Measurements from ENCODE around the gene COPB1.

DNA sequence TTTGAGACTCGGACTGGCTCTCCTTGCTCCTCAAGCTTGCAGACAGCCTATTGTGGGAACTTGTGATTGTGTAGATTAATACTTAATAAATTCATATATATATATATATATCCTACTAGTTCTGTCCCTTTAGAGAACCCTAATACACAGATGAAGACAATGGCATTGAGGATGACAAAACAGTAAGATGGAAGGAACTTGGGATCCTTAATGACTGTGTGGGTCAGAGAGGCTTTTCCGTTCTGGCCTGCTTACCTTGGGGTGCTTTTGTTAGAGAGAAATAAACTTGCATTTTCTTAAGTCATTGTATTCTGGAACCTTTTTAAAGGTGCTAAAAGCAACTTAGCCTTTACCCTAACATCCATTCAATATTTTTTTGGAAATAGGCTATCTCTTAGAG lies 91.0 kb downstream of the COPB1 start:
- TF ChIP-seq, protein P1, sequence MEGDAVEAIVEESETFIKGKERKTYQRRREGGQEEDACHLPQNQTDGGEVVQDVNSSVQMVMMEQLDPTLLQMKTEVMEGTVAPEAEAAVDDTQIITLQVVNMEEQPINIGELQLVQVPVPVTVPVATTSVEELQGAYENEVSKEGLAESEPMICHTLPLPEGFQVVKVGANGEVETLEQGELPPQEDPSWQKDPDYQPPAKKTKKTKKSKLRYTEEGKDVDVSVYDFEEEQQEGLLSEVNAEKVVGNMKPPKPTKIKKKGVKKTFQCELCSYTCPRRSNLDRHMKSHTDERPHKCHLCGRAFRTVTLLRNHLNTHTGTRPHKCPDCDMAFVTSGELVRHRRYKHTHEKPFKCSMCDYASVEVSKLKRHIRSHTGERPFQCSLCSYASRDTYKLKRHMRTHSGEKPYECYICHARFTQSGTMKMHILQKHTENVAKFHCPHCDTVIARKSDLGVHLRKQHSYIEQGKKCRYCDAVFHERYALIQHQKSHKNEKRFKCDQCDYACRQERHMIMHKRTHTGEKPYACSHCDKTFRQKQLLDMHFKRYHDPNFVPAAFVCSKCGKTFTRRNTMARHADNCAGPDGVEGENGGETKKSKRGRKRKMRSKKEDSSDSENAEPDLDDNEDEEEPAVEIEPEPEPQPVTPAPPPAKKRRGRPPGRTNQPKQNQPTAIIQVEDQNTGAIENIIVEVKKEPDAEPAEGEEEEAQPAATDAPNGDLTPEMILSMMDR (IDR thresholded peaks at IDR 0.05; ENCODE audit: insufficient read depth, low read length, poor library complexity, severe bottlenecking), result no peak
- TF ChIP-seq EZH2phosphoT487 (conservative IDR thresholded peaks at IDR 0.05; ENCODE audit: low read length), result no peak
